ENCODE data around the gene CASP6.

GRCh38 chr4:109738104-109738872, 35.0 kb upstream of the CASP6 start:
- TF ChIP-seq CTCF (IDR thresholded peaks at IDR 0.05), result no peak
- TF ChIP-seq POLR2A (IDR thresholded peaks at IDR 0.05), result no peak
